ENCODE data around the gene ADAMTSL1.

ADAMTSL1 gene

DNA sequence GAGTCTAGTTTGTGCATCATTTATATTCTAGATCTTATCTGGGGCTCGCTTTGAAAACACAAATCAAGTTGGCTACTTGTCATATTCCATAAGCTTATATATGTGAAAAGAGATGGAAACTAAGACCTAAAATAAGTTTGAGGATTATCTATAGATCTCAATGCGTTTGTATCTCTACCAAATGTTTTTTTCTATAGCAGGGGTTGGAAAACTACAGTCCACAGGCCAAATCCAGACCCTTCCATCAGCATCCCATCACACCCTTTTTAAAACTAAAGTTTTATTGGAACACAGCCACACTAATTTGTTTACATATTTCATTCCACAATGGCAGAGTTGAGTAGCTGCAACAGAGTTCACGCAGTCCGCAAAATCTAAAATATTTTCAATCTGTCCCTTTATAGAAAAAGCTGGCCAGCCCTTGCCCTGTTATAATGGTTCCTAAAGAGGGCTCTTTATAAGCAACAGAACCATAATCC is 230.0 kb downstream of the ADAMTSL1 start:
- H3K4me1 Mint-ChIP-seq = peaks cover 14% of the 10 kb centered on the region
- DNase-seq = no peak
- TF ChIP-seq, protein P1, sequence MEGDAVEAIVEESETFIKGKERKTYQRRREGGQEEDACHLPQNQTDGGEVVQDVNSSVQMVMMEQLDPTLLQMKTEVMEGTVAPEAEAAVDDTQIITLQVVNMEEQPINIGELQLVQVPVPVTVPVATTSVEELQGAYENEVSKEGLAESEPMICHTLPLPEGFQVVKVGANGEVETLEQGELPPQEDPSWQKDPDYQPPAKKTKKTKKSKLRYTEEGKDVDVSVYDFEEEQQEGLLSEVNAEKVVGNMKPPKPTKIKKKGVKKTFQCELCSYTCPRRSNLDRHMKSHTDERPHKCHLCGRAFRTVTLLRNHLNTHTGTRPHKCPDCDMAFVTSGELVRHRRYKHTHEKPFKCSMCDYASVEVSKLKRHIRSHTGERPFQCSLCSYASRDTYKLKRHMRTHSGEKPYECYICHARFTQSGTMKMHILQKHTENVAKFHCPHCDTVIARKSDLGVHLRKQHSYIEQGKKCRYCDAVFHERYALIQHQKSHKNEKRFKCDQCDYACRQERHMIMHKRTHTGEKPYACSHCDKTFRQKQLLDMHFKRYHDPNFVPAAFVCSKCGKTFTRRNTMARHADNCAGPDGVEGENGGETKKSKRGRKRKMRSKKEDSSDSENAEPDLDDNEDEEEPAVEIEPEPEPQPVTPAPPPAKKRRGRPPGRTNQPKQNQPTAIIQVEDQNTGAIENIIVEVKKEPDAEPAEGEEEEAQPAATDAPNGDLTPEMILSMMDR (IDR thresholded peaks at IDR 0.05) = no peak
- H3K4me3 Mint-ChIP-seq = no peak overlapping the region
- no peak overlapping the region for H3K27ac Mint-ChIP-seq
- peaks cover 7% of the 10 kb centered on the region for H3K27me3 Mint-ChIP-seq (ENCODE audit: low read depth, poor library complexity)
- peaks cover 8% of the 10 kb centered on the region for H3K36me3 Mint-ChIP-seq (ENCODE audit: low read depth)
- peaks cover 23% of the 10 kb centered on the region for H3K9me3 Mint-ChIP-seq

- H3K27me3 Mint-ChIP-seq (ENCODE audit: low read depth, poor library complexity) = peaks cover 7% of the 10 kb centered on the region
- TF ChIP-seq, protein P1 (IDR thresholded peaks at IDR 0.05) = no peak
- no peak overlapping the region for H3K4me3 Mint-ChIP-seq
- peaks cover 27% of the 10 kb centered on the region for H3K9me3 Mint-ChIP-seq
- peaks cover 17% of the 10 kb centered on the region for H3K36me3 Mint-ChIP-seq (ENCODE audit: low read depth)
- peaks cover 14% of the 10 kb centered on the region for H3K4me1 Mint-ChIP-seq
- no peak for DNase-seq
- no peak overlapping the region for H3K27ac Mint-ChIP-seq
Observed at GRCh38 chr9:18705796-18706392, 231.9 kb downstream of the ADAMTSL1 start.

- Mint-ChIP-seq H3K9me3 (peaks cover 27% of the 10 kb centered on the region), H3K27ac (peak overlapping the region; percentile 91), H3K27me3 (ENCODE audit: low read depth, poor library complexity) (peaks cover 7% of the 10 kb centered on the region), H3K4me3 (no peak overlapping the region), H3K4me1 (peaks cover 14% of the 10 kb centered on the region), H3K36me3 (ENCODE audit: low read depth) (peaks cover 18% of the 10 kb centered on the region)
- TF ChIP-seq, protein P1 (IDR thresholded peaks at IDR 0.05) = no peak
- no peak for DNase-seq
Observed at GRCh38 chr9:18706648-18707047, 232.7 kb downstream of the ADAMTSL1 start.

DNA sequence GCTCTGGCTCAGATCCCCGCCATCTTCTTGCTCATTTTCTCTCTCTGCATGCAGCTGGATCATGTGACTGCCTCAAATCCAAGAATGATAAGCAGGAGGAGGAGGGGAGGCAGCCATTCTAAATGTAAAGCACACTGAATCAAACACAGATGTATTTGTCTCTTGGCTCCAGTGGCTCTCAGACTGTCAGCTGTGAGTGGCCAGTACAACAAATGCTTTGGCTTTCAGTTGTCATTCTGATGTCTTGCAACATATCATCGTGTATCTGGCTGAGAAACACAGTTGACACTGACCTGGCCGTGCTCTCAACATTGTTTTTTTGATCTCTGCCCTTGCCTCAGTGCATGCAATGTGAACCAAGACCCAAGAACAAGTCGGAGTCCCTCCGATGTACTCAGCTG is 233.1 kb downstream of the ADAMTSL1 start:
- Mint-ChIP-seq H3K4me1 (peaks cover 14% of the 10 kb centered on the region), H3K27me3 (ENCODE audit: low read depth, poor library complexity) (peaks cover 7% of the 10 kb centered on the region), H3K9me3 (peaks cover 23% of the 10 kb centered on the region), H3K4me3 (no peak overlapping the region), H3K27ac (peak overlapping the region; percentile 91), H3K36me3 (ENCODE audit: low read depth) (peaks cover 14% of the 10 kb centered on the region)
- no peak for DNase-seq
- TF ChIP-seq, protein P1 (IDR thresholded peaks at IDR 0.05) = no peak

- Mint-ChIP-seq H3K9me3 (peaks cover 22% of the 10 kb centered on the region), H3K4me1 (peaks cover 14% of the 10 kb centered on the region), H3K36me3 (ENCODE audit: low read depth) (peaks cover 14% of the 10 kb centered on the region), H3K27me3 (ENCODE audit: low read depth, poor library complexity) (peaks cover 11% of the 10 kb centered on the region), H3K4me3 (no peak overlapping the region), H3K27ac (no peak overlapping the region)
- TF ChIP-seq, protein P1 (IDR thresholded peaks at IDR 0.05) = no peak
- DNase-seq = no peak
Observed at GRCh38 chr9:18707489-18708205, 233.7 kb downstream of the ADAMTSL1 start.
